AG09319 (cell line): Measurements from ENCODE around the gene TMEM217.
A peak's percentile ranks its signal among the peaks of the same experiment; 100 is the strongest.
"Not testable (repeated sequence)": the region's sequence is repeated elsewhere in the genome, so short reads cannot be mapped to it uniquely, and the experiment has no call there.

Source experiments
- DNase-seq: peaks from one replicate; pipeline ENCODE4 v3.0.0-alpha.2; 2010; ENCODE audit warnings: low read depth; ENCODE audit errors: extremely low read depth
- TF ChIP-seq, protein P1 (sequence below): IDR thresholded peaks from 2 replicates; pipeline ENCODE4 v1.5.1; 2011; ENCODE audit warnings: low read depth, mild to moderate bottlenecking, inconsistent platforms, low read length, moderate library complexity

Gene TMEM217

GRCh38 chr6:37257634-37258404 is at the start of gene TMEM217, which contains the start of gene TBC1D22B:
TSS of gene TMEM217 (minus strand) at chr6:37258144. CDS start at chr6:37219030, 39,114 bp downstream.
TSS of gene TBC1D22B (plus strand) at chr6:37257772. CDS start at chr6:37257918, 146 bp downstream.
- TF ChIP-seq, protein P1, sequence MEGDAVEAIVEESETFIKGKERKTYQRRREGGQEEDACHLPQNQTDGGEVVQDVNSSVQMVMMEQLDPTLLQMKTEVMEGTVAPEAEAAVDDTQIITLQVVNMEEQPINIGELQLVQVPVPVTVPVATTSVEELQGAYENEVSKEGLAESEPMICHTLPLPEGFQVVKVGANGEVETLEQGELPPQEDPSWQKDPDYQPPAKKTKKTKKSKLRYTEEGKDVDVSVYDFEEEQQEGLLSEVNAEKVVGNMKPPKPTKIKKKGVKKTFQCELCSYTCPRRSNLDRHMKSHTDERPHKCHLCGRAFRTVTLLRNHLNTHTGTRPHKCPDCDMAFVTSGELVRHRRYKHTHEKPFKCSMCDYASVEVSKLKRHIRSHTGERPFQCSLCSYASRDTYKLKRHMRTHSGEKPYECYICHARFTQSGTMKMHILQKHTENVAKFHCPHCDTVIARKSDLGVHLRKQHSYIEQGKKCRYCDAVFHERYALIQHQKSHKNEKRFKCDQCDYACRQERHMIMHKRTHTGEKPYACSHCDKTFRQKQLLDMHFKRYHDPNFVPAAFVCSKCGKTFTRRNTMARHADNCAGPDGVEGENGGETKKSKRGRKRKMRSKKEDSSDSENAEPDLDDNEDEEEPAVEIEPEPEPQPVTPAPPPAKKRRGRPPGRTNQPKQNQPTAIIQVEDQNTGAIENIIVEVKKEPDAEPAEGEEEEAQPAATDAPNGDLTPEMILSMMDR, result no peak
- peak; percentile 81 for DNase-seq

GRCh38 chr6:37307484-37307883 is 49.5 kb upstream of the TMEM217 start:
- not testable (repeated sequence) for DNase-seq

- DNase-seq, result no peak
- TF ChIP-seq, protein P1, result no peak
These were observed 48.8 kb upstream of the TMEM217 start for GRCh38 chr6:37306624-37307222.

DNA sequence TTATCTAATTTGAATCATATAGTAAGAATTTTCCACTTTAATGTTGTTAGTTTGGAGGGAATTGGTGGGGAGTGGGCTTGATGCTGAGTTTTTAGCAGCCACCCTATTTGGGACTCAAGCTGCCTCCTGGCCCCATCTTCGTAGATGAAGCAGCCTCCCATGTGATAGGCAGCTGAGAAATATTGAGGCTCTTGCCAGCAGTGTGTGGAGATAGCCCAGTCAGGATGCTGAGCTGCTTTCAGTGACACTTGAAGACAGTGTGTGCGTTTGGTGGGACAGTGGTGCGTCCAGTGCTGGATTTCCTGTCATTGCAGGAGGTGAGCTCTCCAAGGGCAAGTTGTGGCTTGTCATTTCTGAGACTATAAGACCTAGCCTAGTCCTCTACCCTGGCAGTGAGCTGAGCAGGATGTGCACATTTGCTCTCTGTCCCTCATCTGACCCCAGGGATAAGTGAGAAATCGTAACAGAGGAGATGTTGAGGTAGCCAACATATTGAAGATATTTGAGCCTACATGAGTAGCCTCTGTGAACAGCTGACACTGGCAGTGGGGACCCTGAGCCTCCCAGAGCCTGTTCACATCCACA is 48.0 kb upstream of the TMEM217 start:
- TF ChIP-seq, protein P1, result no peak
- DNase-seq, result no peak

- no peak for DNase-seq
- TF ChIP-seq, protein P1, result no peak
These were observed 46.8 kb upstream of the TMEM217 start for GRCh38 chr6:37304766-37305165.

GRCh38 chr6:37303891-37304503 is 46.1 kb upstream of the TMEM217 start:
- TF ChIP-seq, protein P1, result peak; percentile 64

DNA sequence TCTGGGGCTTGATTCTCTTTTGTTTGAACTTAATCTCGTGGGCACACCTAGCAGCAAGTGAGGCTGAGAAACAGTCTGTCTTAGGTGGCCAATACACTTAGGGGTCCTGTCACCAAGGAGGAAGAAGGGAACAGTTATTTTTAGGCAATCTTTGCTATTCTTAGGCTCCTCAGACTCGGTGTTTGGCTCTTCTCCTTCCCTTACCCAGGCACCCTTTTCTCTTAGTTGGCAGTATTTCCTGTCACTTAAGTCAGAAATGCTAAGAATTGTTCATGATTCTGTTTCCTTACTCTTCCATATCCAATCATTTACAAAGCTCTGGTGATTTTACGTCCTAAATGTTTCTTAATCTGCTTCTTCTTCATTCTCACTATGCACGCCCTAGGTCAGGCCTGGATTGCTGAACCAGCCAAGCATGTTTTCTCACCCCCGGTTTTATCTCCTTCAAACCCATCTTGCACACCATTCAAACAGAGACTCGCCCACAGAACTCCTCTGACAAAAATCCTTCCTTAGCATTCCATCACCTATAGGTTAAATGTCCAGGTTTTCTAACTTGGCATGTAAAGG is 45.2 kb upstream of the TMEM217 start:
- TF ChIP-seq, protein P1, result no peak
- DNase-seq, result no peak

More at GRCh38 chr6:37303891-37304503, 46.1 kb upstream of the TMEM217 start:
- DNase-seq, result no peak
